HG03432 (cell line): Measurements from ENCODE around the gene AACS.
A peak's percentile ranks its signal among the peaks of the same experiment; 100 is the strongest.

Source experiments
- ATAC-seq: cut with Tn5 transposase; IDR thresholded peaks from one replicate; pipeline ENCODE4 v1.9.1; 2021; ENCODE audit warnings: mild to moderate bottlenecking, moderate library complexity; ENCODE audit not compliant: unreplicated experiment

Gene AACS

GRCh38 chr12:125149160-125150108 lies 84.2 kb downstream of the AACS start:
- ATAC-seq: peak; percentile 96

GRCh38 chr12:125151284-125151683 lies 86.0 kb downstream of the AACS start:
- ATAC-seq: no peak

- ATAC-seq: no peak
Measured at GRCh38 chr12:125152463-125152862, 87.2 kb downstream of the AACS start.

- ATAC-seq: no peak
Measured at GRCh38 chr12:125155366-125155765, 90.1 kb downstream of the AACS start.

- ATAC-seq: no peak
Measured at GRCh38 chr12:125157177-125157576, 91.9 kb downstream of the AACS start.

GRCh38 chr12:125159702-125160101 lies 94.5 kb downstream of the AACS start:
- no peak for ATAC-seq

- no peak for ATAC-seq
Measured at GRCh38 chr12:125160281-125160955, 95.2 kb downstream of the AACS start.

- ATAC-seq: no peak
Measured at GRCh38 chr12:125161712-125162022, 96.4 kb downstream of the AACS start.

- no peak for ATAC-seq
Measured at GRCh38 chr12:125162489-125163028, 97.3 kb downstream of the AACS start.

- ATAC-seq: no peak
Measured at GRCh38 chr12:125163148-125163547, 97.9 kb downstream of the AACS start.

- no peak for ATAC-seq
Measured at GRCh38 chr12:125164541-125164940, 99.3 kb downstream of the AACS start.

- no peak for ATAC-seq
Measured at GRCh38 chr12:125166041-125166440, 100.8 kb downstream of the AACS start.

- no peak for ATAC-seq
Measured at GRCh38 chr12:125167658-125168057, 102.4 kb downstream of the AACS start.

- ATAC-seq: no peak
Measured at GRCh38 chr12:125169451-125169850, 104.2 kb downstream of the AACS start.

GRCh38 chr12:125169870-125170269 lies 104.6 kb downstream of the AACS start:
- no peak for ATAC-seq

- ATAC-seq: no peak
Measured at GRCh38 chr12:125171267-125171666, 106.0 kb downstream of the AACS start.

- no peak for ATAC-seq
Measured at GRCh38 chr12:125172231-125172850, 107.1 kb downstream of the AACS start.

GRCh38 chr12:125175576-125175975 lies 110.3 kb downstream of the AACS start:
- no peak for ATAC-seq

GRCh38 chr12:125178222-125178621 lies 113.0 kb downstream of the AACS start:
- no peak for ATAC-seq

- ATAC-seq: no peak
Measured at GRCh38 chr12:125180144-125180543, 114.9 kb downstream of the AACS start.

GRCh38 chr12:125181107-125181506 lies 115.9 kb downstream of the AACS start:
- ATAC-seq: no peak
